GM21526 (cell line): ENCODE data around the gene ABLIM2.

ENCODE experiments used
- ATAC-seq: cut with Tn5 transposase; IDR thresholded peaks from one replicate; pipeline ENCODE4 v1.9.1; 2021; ENCODE audit warnings: moderate library complexity; ENCODE audit not compliant: unreplicated experiment, low FRiP score

ABLIM2 gene

GRCh38 chr4:8194306-8195242 is 36.0 kb upstream of the ABLIM2 start:
- ATAC-seq = no peak

- ATAC-seq = peak; percentile 71
These were observed 34.4 kb upstream of the ABLIM2 start for GRCh38 chr4:8192748-8193738.

- peak; percentile 37 for ATAC-seq
These were observed 32.6 kb upstream of the ABLIM2 start for GRCh38 chr4:8191136-8191747.

- ATAC-seq = no peak
These were observed 31.2 kb upstream of the ABLIM2 start for GRCh38 chr4:8189551-8190466.

- no peak for ATAC-seq
These were observed 30.3 kb upstream of the ABLIM2 start for GRCh38 chr4:8188743-8189550.

- ATAC-seq = no peak
These were observed 29.5 kb upstream of the ABLIM2 start for GRCh38 chr4:8188085-8188484.

DNA sequence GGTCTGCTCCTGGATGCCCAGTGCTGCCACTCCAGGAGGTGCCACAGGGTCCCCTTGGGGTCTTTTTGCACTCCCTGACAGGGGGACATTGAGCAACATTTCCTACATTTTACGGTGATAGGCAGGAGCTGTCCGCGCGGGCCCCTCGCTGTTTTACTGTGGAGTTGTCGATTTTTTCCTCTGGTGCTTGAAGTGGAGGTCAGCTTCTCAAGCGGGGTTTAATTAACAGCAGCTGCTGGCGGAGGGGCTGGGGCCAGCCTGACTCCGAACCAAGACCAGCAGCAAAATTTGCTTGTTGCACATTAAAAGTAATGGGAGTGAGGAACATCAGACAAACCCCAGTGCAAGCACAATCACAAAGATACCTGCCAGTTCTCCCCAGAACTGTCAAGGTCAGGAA is 27.3 kb upstream of the ABLIM2 start:
- ATAC-seq = no peak

GRCh38 chr4:8185295-8185694 is 26.7 kb upstream of the ABLIM2 start:
- ATAC-seq = no peak

DNA sequence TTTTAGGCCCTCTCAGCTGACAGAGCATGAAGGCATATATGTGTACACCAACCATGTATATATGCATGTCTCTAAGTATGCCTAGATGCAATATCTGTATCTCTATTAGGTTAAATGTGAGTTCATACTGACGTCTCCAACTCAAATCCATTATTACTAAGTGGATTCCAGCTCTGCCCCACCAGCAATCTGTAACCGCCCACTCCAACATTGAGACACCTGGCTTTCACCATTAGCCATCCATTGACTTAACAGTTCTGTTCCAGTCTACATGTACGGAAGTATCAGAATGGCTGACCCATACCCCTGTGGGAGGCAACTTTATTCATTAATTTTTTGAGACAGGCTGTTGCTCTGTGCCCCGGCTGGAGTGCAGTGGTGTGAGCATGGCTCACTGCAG is 25.4 kb upstream of the ABLIM2 start:
- ATAC-seq = no peak

DNA sequence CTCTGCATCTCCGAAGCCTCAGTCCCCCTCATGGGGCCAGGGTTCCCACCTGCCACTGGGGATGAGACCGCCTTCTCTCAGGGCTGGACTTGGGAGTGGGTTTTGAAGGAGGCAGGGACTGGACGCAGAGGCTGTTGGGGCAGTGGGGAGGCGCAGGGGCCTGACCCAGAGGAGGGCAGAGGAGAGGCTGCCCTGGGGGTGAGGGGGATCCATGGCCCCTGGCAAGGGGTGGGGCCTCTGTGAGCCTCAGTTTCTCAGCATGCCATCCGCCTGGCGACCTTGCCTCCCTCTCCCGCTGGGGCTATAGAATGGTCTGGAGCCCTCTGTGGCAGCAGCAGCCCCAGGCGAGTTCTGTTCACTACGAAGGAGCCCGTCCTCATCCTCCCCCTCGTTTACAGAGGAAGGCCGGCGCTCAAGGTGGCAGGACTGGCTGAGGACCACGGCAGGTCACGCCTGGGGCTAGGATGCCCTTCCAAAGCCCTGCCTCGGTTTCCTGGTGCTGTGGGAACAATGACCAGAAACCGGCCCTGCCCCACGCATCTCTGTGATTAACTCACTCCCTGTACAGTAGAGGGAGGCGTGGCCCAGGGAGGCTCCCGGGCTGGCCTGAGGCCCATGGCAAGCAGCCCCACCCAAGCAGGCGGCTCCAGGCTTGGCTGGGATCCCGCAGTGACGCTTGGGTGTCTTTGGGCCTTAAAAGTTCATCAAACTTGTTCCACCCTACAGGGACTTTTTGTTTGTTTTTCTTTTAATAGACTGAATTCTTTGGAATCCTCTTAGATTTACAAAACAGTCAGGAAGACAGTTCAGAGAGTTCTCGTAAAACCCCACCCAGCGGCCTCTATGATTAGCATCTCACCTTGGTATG is 24.5 kb upstream of the ABLIM2 start:
- no peak for ATAC-seq

- ATAC-seq = no peak
These were observed 23.7 kb upstream of the ABLIM2 start for GRCh38 chr4:8182294-8182693.

GRCh38 chr4:8181844-8182243 is 23.2 kb upstream of the ABLIM2 start:
- no peak for ATAC-seq

DNA sequence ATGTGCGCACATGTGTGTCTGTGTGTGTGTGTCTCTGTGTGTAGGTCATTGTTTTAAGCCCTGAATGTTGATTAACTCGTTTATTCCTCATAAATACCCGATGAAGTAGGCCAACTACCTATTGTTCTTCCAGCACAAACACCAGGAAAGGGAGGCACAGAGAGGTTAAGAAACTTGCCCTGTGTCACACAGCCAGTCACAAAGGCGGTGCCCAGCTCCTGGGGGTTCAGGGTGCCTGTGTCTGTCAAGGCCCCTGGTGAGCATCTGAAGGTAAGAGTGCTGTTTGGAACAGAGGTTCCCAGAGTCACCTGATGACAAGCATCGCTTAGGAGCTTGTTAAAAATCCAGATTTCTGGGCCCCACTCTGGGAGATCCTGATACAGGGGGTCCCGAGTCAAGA is 22.5 kb upstream of the ABLIM2 start:
- no peak for ATAC-seq

GRCh38 chr4:8180310-8181093 is 21.9 kb upstream of the ABLIM2 start:
- no peak for ATAC-seq

- ATAC-seq = no peak
These were observed 21.2 kb upstream of the ABLIM2 start for GRCh38 chr4:8179771-8180170.

- ATAC-seq = no peak
These were observed 20.5 kb upstream of the ABLIM2 start for GRCh38 chr4:8179074-8179473.

DNA sequence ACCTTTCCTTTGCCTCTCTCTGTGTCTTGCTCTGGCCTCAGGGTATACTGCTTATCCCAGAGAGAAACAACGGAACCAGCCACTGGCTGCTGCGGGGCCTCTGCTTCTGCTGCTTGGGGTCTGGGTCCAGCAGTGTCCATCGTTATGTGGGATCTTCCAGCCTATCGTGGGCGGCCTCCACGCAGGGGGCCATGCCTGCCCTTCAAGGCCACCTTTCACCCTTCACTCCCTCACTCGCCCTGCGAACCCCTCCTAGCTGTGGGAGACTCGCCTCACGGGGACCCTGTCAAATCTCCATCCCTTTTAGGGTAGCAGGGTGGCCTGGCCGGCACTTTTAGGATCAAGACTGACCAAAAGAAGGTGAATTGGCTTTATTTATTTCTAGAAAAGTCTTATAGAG is 19.3 kb upstream of the ABLIM2 start:
- ATAC-seq = no peak
